ENCODE results near the gene CEP112.

Gene CEP112

GRCh38 chr17:66230922-66231591 lies 39.1 kb upstream of the CEP112 start:
- TF ChIP-seq CTCF (IDR thresholded peaks at IDR 0.05; ENCODE audit: insufficient read depth, missing control alignments), result no peak
- no peak for FAIRE-seq
- DNase-seq (ENCODE audit: insufficient read length, low spot score), result no peak

GRCh38 chr17:66229783-66230538 lies 38.0 kb upstream of the CEP112 start:
- DNase-seq (ENCODE audit: insufficient read length, low spot score), result no peak
- no peak for FAIRE-seq
- no peak for TF ChIP-seq CTCF (IDR thresholded peaks at IDR 0.05; ENCODE audit: insufficient read depth, missing control alignments)

GRCh38 chr17:66228887-66229782 lies 37.2 kb upstream of the CEP112 start, which contains the start of gene APOH:
Gene APOH, minus strand, starts transcription at chr17:66229415. Its CDS starts 36 bp downstream, at chr17:66229379.
- TF ChIP-seq CTCF (IDR thresholded peaks at IDR 0.05; ENCODE audit: insufficient read depth, missing control alignments), result no peak
- DNase-seq (ENCODE audit: insufficient read length, low spot score) (no peak), FAIRE-seq (no peak)

GRCh38 chr17:66227212-66228045 lies 35.5 kb upstream of the CEP112 start:
- DNase-seq (ENCODE audit: insufficient read length, low spot score), result no peak
- FAIRE-seq, result no peak
- no peak for TF ChIP-seq CTCF (IDR thresholded peaks at IDR 0.05; ENCODE audit: insufficient read depth, missing control alignments)

GRCh38 chr17:66222798-66223350 lies 30.9 kb upstream of the CEP112 start:
- FAIRE-seq (no peak), DNase-seq (ENCODE audit: insufficient read length, low spot score) (no peak)
- TF ChIP-seq CTCF (IDR thresholded peaks at IDR 0.05; ENCODE audit: insufficient read depth, missing control alignments), result no peak
